H1 (cell line): ENCODE results near the gene MYO5A. TPM values are rescaled to one million over a fixed set of nuclear protein-coding genes. Genes with fewer than 3 reads are reported as not detected.
A peak's percentile ranks its signal among the peaks of the same experiment; 100 is the strongest.

Experiments
- CTCF ChIA-PET: fragments of 300-600 bp; sonication (Branson Sonifier 250); formaldehyde crosslinking; loops from one replicate; lab custom pipeline; 2021; ENCODE audit not compliant: partially characterized antibody; lab: Charles Lee
- POLR2A ChIA-PET: fragments of 300-600 bp; sonication (Branson Sonifier 250); formaldehyde crosslinking; loops from one replicate; lab custom pipeline; 2021; ENCODE audit warnings: inconsistent platforms; ENCODE audit not compliant: partially characterized antibody; lab: Charles Lee
- DNase-seq, 2 experiments: peaks; one replicate each; pipeline versions ENCODE4 v3.0.0 to v3.0.0-alpha.2; 2010 to 2022; ENCODE audit warnings: low spot score in 2 of 2, low read depth in 1 of 2, mixed read lengths in 1 of 2
- FAIRE-seq: peaks from 2 replicates; lab custom pipeline; 2011; peaks lifted over from hg19 to GRCh38; lab: Jason Lieb, UNC
- H2AFZ ChIP-seq: 2 replicates; pipeline ENCODE4 v1.8.1; 2012; ENCODE audit warnings: low read length, inconsistent platforms
- H2AK5ac ChIP-seq: 2 replicates; pipeline ENCODE4 v1.6.1; 2013; ENCODE audit warnings: low read depth, low read length
- H2BK120ac ChIP-seq: replicated peaks from 2 replicates; pipeline ENCODE3; 2013; ENCODE audit warnings: low read depth, low read length, inconsistent platforms
- H2BK12ac ChIP-seq: 2 replicates; pipeline ENCODE4 v1.6.1; 2013; ENCODE audit warnings: low read depth, low read length
- H2BK15ac ChIP-seq: 2 replicates; pipeline ENCODE4 v1.6.1; 2013; ENCODE audit warnings: low read length
- H2BK20ac ChIP-seq: 2 replicates; pipeline ENCODE4 v1.6.1; 2013; ENCODE audit warnings: low read length
- H2BK5ac ChIP-seq: 2 replicates; pipeline ENCODE4 v1.6.1; 2013; ENCODE audit warnings: low read depth, low read length
- H3K14ac ChIP-seq: 2 replicates; pipeline ENCODE4 v1.6.1; 2013; ENCODE audit warnings: inconsistent platforms; ENCODE audit not compliant: insufficient read length
- H3K18ac ChIP-seq: 2 replicates; pipeline ENCODE4 v1.6.1; 2013; ENCODE audit warnings: low read length; ENCODE audit errors: extremely low read depth
- H3K23ac ChIP-seq: 2 replicates; pipeline ENCODE4 v1.6.1; 2013; ENCODE audit warnings: inconsistent platforms; ENCODE audit not compliant: insufficient read length
- H3K23me2 ChIP-seq: 2 replicates; pipeline ENCODE4 v1.6.1; 2013; ENCODE audit warnings: low read depth, low read length
- H3K27ac ChIP-seq: 2 replicates; pipeline ENCODE4 v1.6.1; 2011; ENCODE audit warnings: low read depth, low read length, inconsistent platforms
- H3K27me3 ChIP-seq, 4 experiments: replicated peaks in 1 of 4; 1 replicate in 1 of 4; 2 replicates in 3 of 4; pipeline versions ENCODE4 v1.6.1 to v1.8.1; 2011 to 2013; ENCODE audit warnings: low read length in 3 of 4, mild to moderate bottlenecking in 3 of 4, inconsistent platforms in 2 of 4, mixed read lengths in 2 of 4, moderate library complexity in 1 of 4; ENCODE audit not compliant: control insufficient read depth in 3 of 4, insufficient read depth in 3 of 4; ENCODE audit errors: extremely low read depth in 1 of 4
- H3K36me3 ChIP-seq, 4 experiments: 2 replicates each; pipeline versions ENCODE4 v1.6.1 to v1.8.1; 2011 to 2013; ENCODE audit warnings: mild to moderate bottlenecking in 4 of 4, low read length in 3 of 4, moderate library complexity in 2 of 4, control low read depth in 1 of 4, inconsistent platforms in 1 of 4; ENCODE audit not compliant: insufficient read depth in 4 of 4, control insufficient read depth in 2 of 4
- H3K4ac ChIP-seq: replicated peaks from 2 replicates; pipeline ENCODE3; 2013; ENCODE audit warnings: low read length, low read depth, mixed read lengths, inconsistent platforms; ENCODE audit not compliant: insufficient read length
- H3K4me1 ChIP-seq, 4 experiments: replicated peaks in 1 of 4; 1 replicate in 1 of 4; 2 replicates in 3 of 4; pipeline versions ENCODE4 v1.6.1 to v1.8.1; 2011 to 2013; ENCODE audit warnings: low read length in 3 of 4, inconsistent platforms in 2 of 4, mixed read lengths in 1 of 4; ENCODE audit not compliant: insufficient read depth in 4 of 4, control insufficient read depth in 3 of 4
- H3K4me2 ChIP-seq, 2 experiments: 2 replicates each; pipeline versions ENCODE4 v1.6.1 to v1.8.1; 2011 to 2013; ENCODE audit warnings: low read depth in 2 of 2, low read length in 2 of 2, control low read depth in 1 of 2, inconsistent platforms in 1 of 2, mild to moderate bottlenecking in 1 of 2; ENCODE audit not compliant: insufficient read depth in 1 of 2
- H3K4me3 ChIP-seq, 4 experiments: fragments of 200-600, 300-600 bp in 1 of 4; sonication (generic), shearing (Covaris generic), sonication (Bioruptor Twin) in 1 of 4; 2 replicates each; pipeline versions ENCODE4 v1.5.1 to v1.8.1; 2011 to 2016; ENCODE audit warnings: low read length in 4 of 4, low read depth in 3 of 4, control low read depth in 2 of 4, inconsistent platforms in 2 of 4, mild to moderate bottlenecking in 2 of 4, mixed read lengths in 1 of 4, moderate library complexity in 1 of 4; ENCODE audit not compliant: insufficient read depth in 2 of 4; ENCODE audit errors: extremely low read depth in 1 of 4
- H3K56ac ChIP-seq: replicated peaks from 2 replicates; pipeline ENCODE3; 2013; ENCODE audit warnings: low read depth, mild to moderate bottlenecking, mixed read lengths, low read length, inconsistent platforms; ENCODE audit not compliant: insufficient read length
- H3K79me1 ChIP-seq: 2 replicates; pipeline ENCODE4 v1.6.1; 2013; ENCODE audit warnings: low read depth, low read length, control low read depth
- H3K79me2 ChIP-seq, 2 experiments: 2 replicates each; pipeline versions ENCODE4 v1.6.1 to v1.8.1; 2012 to 2013; ENCODE audit warnings: low read length in 2 of 2, mild to moderate bottlenecking in 2 of 2, inconsistent platforms in 1 of 2; ENCODE audit not compliant: insufficient read depth in 2 of 2, control insufficient read depth in 1 of 2
- H3K9ac ChIP-seq, 4 experiments: replicated peaks in 1 of 4; 1 replicate in 1 of 4; 2 replicates in 3 of 4; pipeline versions ENCODE4 v1.6.1 to v1.8.1; 2011 to 2013; ENCODE audit warnings: low read depth in 3 of 4, low read length in 3 of 4, control low read depth in 2 of 4, mild to moderate bottlenecking in 2 of 4, moderate library complexity in 2 of 4, inconsistent platforms in 1 of 4; ENCODE audit errors: extremely low read depth in 1 of 4
- H3K9me3 ChIP-seq, 2 experiments: 2 replicates each; pipeline versions ENCODE4 v1.6.1 to v1.8.1; 2012 to 2013; ENCODE audit warnings: mild to moderate bottlenecking in 2 of 2, moderate library complexity in 2 of 2, control low read depth in 1 of 2, inconsistent platforms in 1 of 2, low read depth in 1 of 2, low read length in 1 of 2, mixed read lengths in 1 of 2; ENCODE audit not compliant: insufficient read depth in 2 of 2
- H4K20me1 ChIP-seq, 2 experiments: replicated peaks in 1 of 2; 2 replicates each; pipeline versions ENCODE3 to v1.8.1; 2011 to 2013; ENCODE audit warnings: inconsistent platforms in 2 of 2, low read length in 2 of 2, mild to moderate bottlenecking in 1 of 2; ENCODE audit not compliant: insufficient read depth in 2 of 2, control insufficient read depth in 1 of 2
- H4K5ac ChIP-seq: 2 replicates; pipeline ENCODE4 v1.6.1; 2013; ENCODE audit warnings: low read length, low read depth, mixed read lengths, inconsistent platforms; ENCODE audit not compliant: insufficient read length
- H4K8ac ChIP-seq: 2 replicates; pipeline ENCODE4 v1.8.0; 2013; ENCODE audit warnings: mild to moderate bottlenecking, moderate library complexity, low read length, inconsistent platforms; ENCODE audit not compliant: insufficient read depth; ENCODE audit errors: extremely low read depth
- H4K91ac ChIP-seq: replicated peaks from 2 replicates; pipeline ENCODE3; 2013; ENCODE audit warnings: low read length, mixed read lengths, inconsistent platforms; ENCODE audit not compliant: insufficient read length
- BRCA1 ChIP-seq: IDR thresholded peaks from 2 replicates; pipeline ENCODE4 v1.6.1; 2012; ENCODE audit warnings: low read depth, low read length, improper control_type of control experiment
- CBX5 ChIP-seq: fragments of 300-800, 300-1000 bp; sonication (generic); IDR thresholded peaks from 2 replicates; pipeline ENCODE4 v1.7.1; 2016; ENCODE audit warnings: antibody characterized with exemption, low read length, low read depth
- CHD1 ChIP-seq: IDR thresholded peaks from 2 replicates; pipeline ENCODE4 v1.6.1; 2012; ENCODE audit warnings: low read depth, low read length, improper control_type of control experiment
- CHD2 ChIP-seq: IDR thresholded peaks from 2 replicates; pipeline ENCODE4 v1.6.1; 2012; ENCODE audit warnings: low read length, improper control_type of control experiment
- HDAC2 ChIP-seq, 2 experiments: fragments of 300-600 bp in 1 of 2; sonication (generic) in 1 of 2; IDR thresholded peaks; 2 replicates each; pipeline ENCODE4 v1.6.1; 2011 to 2012; ENCODE audit warnings: low read depth in 2 of 2, low read length in 2 of 2, mild to moderate bottlenecking in 2 of 2, moderate library complexity in 2 of 2, borderline replicate concordance in 1 of 2, inconsistent platforms in 1 of 2
- HDAC6 ChIP-seq: IDR thresholded peaks from one replicate; pipeline ENCODE4 v1.7.1; 2012; ENCODE audit warnings: low read depth, mild to moderate bottlenecking, inconsistent platforms, low read length, moderate library complexity
- JUND ChIP-seq: IDR thresholded peaks from 2 replicates; pipeline ENCODE4 v1.6.1; 2011; ENCODE audit warnings: mild to moderate bottlenecking, improper control_type of control experiment, low read length
- MAFK ChIP-seq: IDR thresholded peaks from 2 replicates; pipeline ENCODE4 v1.6.1; 2012; ENCODE audit warnings: low read depth, mild to moderate bottlenecking, improper control_type of control experiment, low read length
- POU5F1 ChIP-seq: IDR thresholded peaks from 2 replicates; pipeline ENCODE4 v1.6.1; 2011; ENCODE audit warnings: low read depth, mild to moderate bottlenecking, low read length, moderate library complexity
- SIX5 ChIP-seq: IDR thresholded peaks from 2 replicates; pipeline ENCODE4 v1.6.1; 2011; ENCODE audit warnings: mild to moderate bottlenecking, low read depth, low read length
- SP1 ChIP-seq: IDR thresholded peaks from 2 replicates; pipeline ENCODE4 v1.6.1; 2011; ENCODE audit warnings: low read depth, low read length
- WGBS, 2 experiments: shearing (Covaris generic) in 1 of 2; methylation state at CpG; one replicate each; pipeline versions ENCODE4 v1.1.6 to v1.1.7; 2013 to 2015; ENCODE audit warnings: low lambda C conversion rate in 2 of 2, mixed read lengths in 2 of 2, inconsistent platforms in 1 of 2, low coverage in 1 of 2, missing lambda C conversion rate in 1 of 2; ENCODE audit not compliant: insufficient replicate concordance in 2 of 2, insufficient coverage in 1 of 2, insufficient read length in 1 of 2; ENCODE audit errors: extremely low coverage in 1 of 2, missing lambda C conversion rate in 1 of 2; 5-methylcytosine and 5-hydroxymethylcytosine counted together
- polyA plus RNA-seq, 7 experiments: library from polyadenylated mRNA; depleted of rRNA in 3 of 7; stranded (reverse) in 5 of 7; unstranded in 2 of 7; fragments of >200 nt in 5 of 7; fragments of 200-250 nt in 2 of 7; gene quantifications; 1 replicate in 5 of 7; 2 replicates in 1 of 7; 4 replicates in 1 of 7; pipeline versions ENCODE4 v1.2.1 to v1.2.3, GENCODE V29; 2011 to 2013; ENCODE audit warnings: missing spikeins in 2 of 7, mixed read lengths in 2 of 7
- total RNA-seq: library from RNA; stranded (reverse); fragmentation: NEBNext Ultra II Directional; extraction: Animal tissue kit (Norgen Biotek cat#: 25700); gene quantifications from 2 replicates; pipeline ENCODE4 v1.2.1, GENCODE V29; 2021

MYO5A gene
- total and polyA plus RNA-seq, 2 of the 8 experiments (the other 6 are each of a cell fraction or from before 2014, with no cell fraction given), result 11.4 to 24.7 TPM

- Histone ChIP-seq H3K4me3 (no peak overlapping the region), H3K23ac (no peak overlapping the region), H2BK5ac (no peak overlapping the region), H2BK15ac (0 out of 2 replicates have a peak overlapping the region, but pooled peaks have one; percentile 77), H3K23me2 (no peaks in the 10 kb centered on the region), H2BK120ac (no peak overlapping the region), H4K5ac (no peak overlapping the region), H3K18ac (no peak overlapping the region), H3K4ac (no peak overlapping the region), H3K27ac (no peak overlapping the region), H4K8ac (no peak overlapping the region), H2AK5ac (no peak overlapping the region), H3K79me2 (no peaks in the 10 kb centered on the region), H2BK20ac (no peak overlapping the region), H3K36me3 (no peaks in the 10 kb centered on the region), H3K9ac (no peak overlapping the region), H3K4me2 (no peak overlapping the region), H3K9me3 (no peaks in the 10 kb centered on the region), H4K20me1 (no peaks in the 10 kb centered on the region), H3K79me1 (no peaks in the 10 kb centered on the region), H4K91ac (no peak overlapping the region), H3K4me1 (peaks cover 0 to 3% (median 1%) of the 10 kb centered on the region in 4 experiments; a peak in 2 of 7 replicates), H3K14ac (no peak overlapping the region), H2BK12ac (no peak overlapping the region), H2AFZ (no peak overlapping the region), H3K56ac (no peak overlapping the region), H3K27me3 (no peaks in the 10 kb centered on the region)
- FAIRE-seq (no peak), DNase-seq (no peak)
- WGBS, 2 experiments, result 89% methylated on average over 4 of the region's 4 CpGs; no CpG with 5 or more reads in 1 of the 2 experiments
- CTCF ChIA-PET, result interaction anchor here (0.7 to 1.4 kb wide), 3 partner anchors 28 to 1035 kb away, joined by 3 read pairs; no protein-coding TSS in a partner anchor
- POLR2A ChIA-PET, result interaction anchor here (0.6 kb wide), 1 partner anchor 98 kb away, joined by 4 read pairs; no protein-coding TSS in a partner anchor
- TF ChIP-seq JUND (no peak), SIX5 (no peak), CBX5 (no peak), CHD1 (no peak), HDAC2 (IDR thresholded peaks at IDR 0.05; ENCODE audit: borderline replicate concordance in 1 of 2, low read depth in 2 of 2, low read length in 2 of 2) (no peak), MAFK (no peak), SP1 (no peak), CHD2 (no peak), HDAC6 (no peak), BRCA1 (no peak), POU5F1 (no peak)
Observed at GRCh38 chr15:52438047-52438446, 90.6 kb downstream of the MYO5A start.
